ENCODE results near the gene GIPC1. TPM values are rescaled to one million over a fixed set of nuclear protein-coding genes. Genes with fewer than 3 reads are reported as not detected.

Gene GIPC1
- total and polyA plus RNA-seq, 9 of the 15 experiments (the other 6 are each of a cell fraction or from before 2014, with no cell fraction given), result 0.49 to 54.7 (median 24.8) TPM

DNA sequence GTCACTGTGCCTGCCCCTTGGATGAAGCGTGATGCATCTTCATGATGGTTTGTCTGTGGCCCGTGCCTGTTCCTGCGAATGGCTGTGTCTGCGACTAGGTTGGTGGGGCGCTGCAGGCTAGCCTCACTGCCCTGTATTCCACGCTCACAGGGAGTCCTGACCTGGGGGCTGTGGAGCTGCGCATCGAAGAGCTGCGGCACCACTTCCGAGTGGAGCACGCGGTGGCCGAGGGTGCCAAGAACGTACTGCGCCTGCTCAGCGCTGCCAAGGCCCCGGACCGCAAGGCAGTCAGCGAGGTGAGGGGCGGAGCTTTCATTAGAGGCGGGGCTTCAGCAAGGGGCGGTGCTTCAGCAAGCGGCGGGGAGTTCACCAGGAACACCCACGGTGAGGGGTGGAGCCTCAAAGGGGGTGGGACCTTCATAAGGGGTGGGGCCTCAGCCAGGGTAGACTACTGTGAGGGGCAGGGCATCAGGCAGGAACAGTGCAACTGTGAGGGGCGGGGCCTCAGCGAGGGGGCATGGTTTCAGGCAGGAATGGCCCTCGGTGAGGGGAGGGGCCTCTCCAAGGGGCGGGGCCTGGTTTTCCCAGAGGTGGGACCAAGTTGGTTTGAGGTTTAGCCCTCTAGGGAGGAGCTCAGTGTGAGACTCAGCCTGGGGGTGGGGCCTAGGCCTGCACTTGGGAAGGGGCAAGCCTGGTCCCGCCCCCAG, 45.6 kb downstream of the GIPC1 start (continued):
- no peak for TF ChIP-seq MEF2A (IDR thresholded peaks at IDR 0.05; ENCODE audit: control insufficient read depth, low read depth, low read length)
- TF ChIP-seq POLR2H (tag; IDR thresholded peaks at IDR 0.05; ENCODE audit: low read depth), result no peak
- no peak for TF ChIP-seq NR2C2 (CRISPR knock-in tag; IDR thresholded peaks at IDR 0.05)
- no peak for TF ChIP-seq NR2C2 (tag; IDR thresholded peaks at IDR 0.05)
- no peak for TF ChIP-seq POLR2AphosphoS2 (IDR thresholded peaks at IDR 0.05; ENCODE audit: low read length)
- TF ChIP-seq, protein P1, sequence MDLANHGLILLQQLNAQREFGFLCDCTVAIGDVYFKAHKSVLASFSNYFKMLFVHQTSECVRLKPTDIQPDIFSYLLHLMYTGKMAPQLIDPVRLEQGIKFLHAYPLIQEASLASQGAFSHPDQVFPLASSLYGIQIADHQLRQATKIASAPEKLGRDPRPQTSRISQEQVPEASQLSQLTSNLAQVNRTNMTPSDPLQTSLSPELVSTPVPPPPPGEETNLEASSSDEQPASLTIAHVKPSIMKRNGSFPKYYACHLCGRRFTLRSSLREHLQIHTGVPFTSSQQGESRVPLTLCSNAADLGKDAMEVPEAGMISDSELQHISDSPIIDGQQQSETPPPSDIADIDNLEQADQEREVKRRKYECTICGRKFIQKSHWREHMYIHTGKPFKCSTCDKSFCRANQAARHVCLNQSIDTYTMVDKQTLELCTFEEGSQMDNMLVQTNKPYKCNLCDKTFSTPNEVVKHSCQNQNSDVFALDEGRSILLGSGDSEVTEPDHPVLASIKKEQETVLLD (IDR thresholded peaks at IDR 0.05), result 0 out of 2 replicates have a peak, but pooled peaks have one; percentile 58
- TF ChIP-seq TBP (optimal IDR thresholded peaks at IDR 0.05; ENCODE audit: low read depth, low read length), result no peak
- no peak for TF ChIP-seq NFRKB (IDR thresholded peaks at IDR 0.05; ENCODE audit: low read depth)
- no peak for TF ChIP-seq NFATC3 (IDR thresholded peaks at IDR 0.05)
- TF ChIP-seq, protein P2, sequence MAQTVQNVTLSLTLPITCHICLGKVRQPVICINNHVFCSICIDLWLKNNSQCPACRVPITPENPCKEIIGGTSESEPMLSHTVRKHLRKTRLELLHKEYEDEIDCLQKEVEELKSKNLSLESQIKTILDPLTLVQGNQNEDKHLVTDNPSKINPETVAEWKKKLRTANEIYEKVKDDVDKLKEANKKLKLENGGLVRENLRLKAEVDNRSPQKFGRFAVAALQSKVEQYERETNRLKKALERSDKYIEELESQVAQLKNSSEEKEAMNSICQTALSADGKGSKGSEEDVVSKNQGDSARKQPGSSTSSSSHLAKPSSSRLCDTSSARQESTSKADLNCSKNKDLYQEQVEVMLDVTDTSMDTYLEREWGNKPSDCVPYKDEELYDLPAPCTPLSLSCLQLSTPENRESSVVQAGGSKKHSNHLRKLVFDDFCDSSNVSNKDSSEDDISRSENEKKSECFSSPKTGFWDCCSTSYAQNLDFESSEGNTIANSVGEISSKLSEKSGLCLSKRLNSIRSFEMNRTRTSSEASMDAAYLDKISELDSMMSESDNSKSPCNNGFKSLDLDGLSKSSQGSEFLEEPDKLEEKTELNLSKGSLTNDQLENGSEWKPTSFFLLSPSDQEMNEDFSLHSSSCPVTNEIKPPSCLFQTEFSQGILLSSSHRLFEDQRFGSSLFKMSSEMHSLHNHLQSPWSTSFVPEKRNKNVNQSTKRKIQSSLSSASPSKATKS (CRISPR knock-in tag; IDR thresholded peaks at IDR 0.05), result no peak
- 0 out of 2 replicates have a peak, but pooled peaks have one; percentile 20 for TF ChIP-seq SMAD4 (CRISPR knock-in tag; conservative IDR thresholded peaks at IDR 0.05)
- no peak for TF ChIP-seq NCOA6 (IDR thresholded peaks at IDR 0.05)
- TF ChIP-seq, protein P3, sequence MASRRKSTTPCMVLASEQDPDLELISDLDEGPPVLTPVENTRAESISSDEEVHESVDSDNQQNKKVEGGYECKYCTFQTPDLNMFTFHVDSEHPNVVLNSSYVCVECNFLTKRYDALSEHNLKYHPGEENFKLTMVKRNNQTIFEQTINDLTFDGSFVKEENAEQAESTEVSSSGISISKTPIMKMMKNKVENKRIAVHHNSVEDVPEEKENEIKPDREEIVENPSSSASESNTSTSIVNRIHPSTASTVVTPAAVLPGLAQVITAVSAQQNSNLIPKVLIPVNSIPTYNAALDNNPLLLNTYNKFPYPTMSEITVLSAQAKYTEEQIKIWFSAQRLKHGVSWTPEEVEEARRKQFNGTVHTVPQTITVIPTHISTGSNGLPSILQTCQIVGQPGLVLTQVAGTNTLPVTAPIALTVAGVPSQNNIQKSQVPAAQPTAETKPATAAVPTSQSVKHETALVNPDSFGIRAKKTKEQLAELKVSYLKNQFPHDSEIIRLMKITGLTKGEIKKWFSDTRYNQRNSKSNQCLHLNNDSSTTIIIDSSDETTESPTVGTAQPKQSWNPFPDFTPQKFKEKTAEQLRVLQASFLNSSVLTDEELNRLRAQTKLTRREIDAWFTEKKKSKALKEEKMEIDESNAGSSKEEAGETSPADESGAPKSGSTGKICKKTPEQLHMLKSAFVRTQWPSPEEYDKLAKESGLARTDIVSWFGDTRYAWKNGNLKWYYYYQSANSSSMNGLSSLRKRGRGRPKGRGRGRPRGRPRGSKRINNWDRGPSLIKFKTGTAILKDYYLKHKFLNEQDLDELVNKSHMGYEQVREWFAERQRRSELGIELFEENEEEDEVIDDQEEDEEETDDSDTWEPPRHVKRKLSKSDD (conservative IDR thresholded peaks at IDR 0.05; ENCODE audit: low read length), result no peak
- no peak for TF ChIP-seq KLF10 (CRISPR knock-in tag; IDR thresholded peaks at IDR 0.05)
- no peak for TF ChIP-seq SNRNP70 (optimal IDR thresholded peaks at IDR 0.05; ENCODE audit: low read depth, low read length)
- no peak for TF ChIP-seq CBFA2T2 (conservative IDR thresholded peaks at IDR 0.05)
- TF ChIP-seq TRIM28 (IDR thresholded peaks at IDR 0.05), result no peak
- no peak; the same call in 1 of the 2 replicates for TF ChIP-seq ESRRA (IDR thresholded peaks at IDR 0.05; ENCODE audit: borderline replicate concordance, low read depth)
- 0 out of 2 replicates have a peak, but pooled peaks have one; percentile 15 for TF ChIP-seq GABPB1 (CRISPR knock-in tag; IDR thresholded peaks at IDR 0.05)
- TF ChIP-seq, protein P4, sequence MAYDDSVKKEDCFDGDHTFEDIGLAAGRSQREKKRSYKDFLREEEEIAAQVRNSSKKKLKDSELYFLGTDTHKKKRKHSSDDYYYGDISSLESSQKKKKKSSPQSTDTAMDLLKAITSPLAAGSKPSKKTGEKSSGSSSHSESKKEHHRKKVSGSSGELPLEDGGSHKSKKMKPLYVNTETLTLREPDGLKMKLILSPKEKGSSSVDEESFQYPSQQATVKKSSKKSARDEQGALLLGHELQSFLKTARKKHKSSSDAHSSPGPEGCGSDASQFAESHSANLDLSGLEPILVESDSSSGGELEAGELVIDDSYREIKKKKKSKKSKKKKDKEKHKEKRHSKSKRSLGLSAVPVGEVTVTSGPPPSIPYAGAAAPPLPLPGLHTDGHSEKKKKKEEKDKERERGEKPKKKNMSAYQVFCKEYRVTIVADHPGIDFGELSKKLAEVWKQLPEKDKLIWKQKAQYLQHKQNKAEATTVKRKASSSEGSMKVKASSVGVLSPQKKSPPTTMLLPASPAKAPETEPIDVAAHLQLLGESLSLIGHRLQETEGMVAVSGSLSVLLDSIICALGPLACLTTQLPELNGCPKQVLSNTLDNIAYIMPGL (CRISPR knock-in tag; IDR thresholded peaks at IDR 0.05), result no peak
- no peak for TF ChIP-seq NFXL1 (CRISPR knock-in tag; IDR thresholded peaks at IDR 0.05)
- no peak for TF ChIP-seq TBL1XR1 (IDR thresholded peaks at IDR 0.05; ENCODE audit: low read length in 2 of 2)
- TF ChIP-seq HDAC1 (IDR thresholded peaks at IDR 0.05), result no peak

All from K562 (cell line).